ENCODE measurements around the gene STPG2.

DNA sequence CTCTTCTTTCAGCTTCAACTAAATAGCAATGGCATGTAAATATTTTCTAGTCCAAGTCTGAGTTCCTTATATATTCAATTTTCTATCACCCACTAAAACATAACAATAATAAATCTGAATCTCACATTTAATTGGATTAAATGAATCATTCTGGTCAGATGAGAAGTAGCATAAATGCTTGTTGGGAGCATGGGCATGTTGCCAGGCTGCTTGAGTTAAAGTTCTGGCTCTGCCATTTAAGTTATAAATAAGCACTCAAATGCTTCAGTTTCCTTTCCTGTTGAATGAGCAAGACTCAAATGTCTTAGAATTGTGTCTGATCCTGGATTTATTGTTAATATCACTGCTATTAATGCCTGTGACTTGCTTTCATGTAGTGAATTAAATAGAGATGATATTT lies 496.3 kb downstream of the STPG2 start:
- TF ChIP-seq POLR2A (IDR thresholded peaks at IDR 0.05) (no peak), CTCF (IDR thresholded peaks at IDR 0.05) (no peak)
